Measurements from ENCODE around the gene VPS33B. TPM values are rescaled to one million over a fixed set of nuclear protein-coding genes. Genes with fewer than 3 reads are reported as not detected.
"Not testable (repeated sequence)": the region's sequence is repeated elsewhere in the genome, so short reads cannot be mapped to it uniquely, and the experiment has no call there.

The VPS33B gene
- total RNA-seq, 1 donor from 2014 or later = 10.5 TPM

GRCh38 chr15:91023720-91024119 lies 1.3 kb upstream of the VPS33B start:
- Histone ChIP-seq H3K4me3 (ENCODE audit: low read depth, low read length) (no peak overlapping the region), H3K36me3 (ENCODE audit: control insufficient read depth, insufficient read depth, low read length) (no peaks in the 10 kb centered on the region), H3K27me3 (ENCODE audit: control insufficient read depth, insufficient read depth, low read length) (no peaks in the 10 kb centered on the region)
- no peak for DNase-seq (ENCODE audit: low read depth)
- FAIRE-seq = no peak
- no peak for TF ChIP-seq CTCF (IDR thresholded peaks at IDR 0.05; ENCODE audit: insufficient read depth, low read length, severe bottlenecking)

GRCh38 chr15:91022832-91023129 lies 387 bp upstream of the VPS33B start:
- no peak for TF ChIP-seq CTCF (IDR thresholded peaks at IDR 0.05; ENCODE audit: insufficient read depth, low read length, severe bottlenecking)
- Histone ChIP-seq H3K36me3 (ENCODE audit: control insufficient read depth, insufficient read depth, low read length) (peaks cover 1% of the 10 kb centered on the region), H3K4me3 (ENCODE audit: low read depth, low read length) (peak overlapping the region; percentile 73), H3K27me3 (ENCODE audit: control insufficient read depth, insufficient read depth, low read length) (no peaks in the 10 kb centered on the region)
- no peak for FAIRE-seq
- no peak for DNase-seq (ENCODE audit: low read depth)

- FAIRE-seq (no peak), DNase-seq (ENCODE audit: low read depth) (peak; percentile 67)
- peak overlapping the region; percentile 73 for H3K4me3 ChIP-seq (ENCODE audit: low read depth, low read length)
- TF ChIP-seq CTCF (IDR thresholded peaks at IDR 0.05; ENCODE audit: insufficient read depth, low read length, severe bottlenecking) = no peak
- no peaks in the 10 kb centered on the region for H3K27me3 ChIP-seq (ENCODE audit: control insufficient read depth, insufficient read depth, low read length)
- peaks cover 3% of the 10 kb centered on the region for H3K36me3 ChIP-seq (ENCODE audit: control insufficient read depth, insufficient read depth, low read length)
Observed at GRCh38 chr15:91021516-91022074, 799 bp downstream of the VPS33B start.

- no peak for TF ChIP-seq CTCF (IDR thresholded peaks at IDR 0.05; ENCODE audit: insufficient read depth, low read length, severe bottlenecking)
- peaks cover 13% of the 10 kb centered on the region for H3K36me3 ChIP-seq (ENCODE audit: control insufficient read depth, insufficient read depth, low read length)
- no peak for FAIRE-seq
- no peaks in the 10 kb centered on the region for H3K27me3 ChIP-seq (ENCODE audit: control insufficient read depth, insufficient read depth, low read length)
- no peak overlapping the region for H3K4me3 ChIP-seq (ENCODE audit: low read depth, low read length)
- no peak for DNase-seq (ENCODE audit: low read depth)
Observed at GRCh38 chr15:91018158-91018557, 4.2 kb downstream of the VPS33B start.

GRCh38 chr15:91017716-91018115 lies 4.7 kb downstream of the VPS33B start:
- no peak for TF ChIP-seq CTCF (IDR thresholded peaks at IDR 0.05; ENCODE audit: insufficient read depth, low read length, severe bottlenecking)
- Histone ChIP-seq H3K4me3 (ENCODE audit: low read depth, low read length) (no peak overlapping the region), H3K27me3 (ENCODE audit: control insufficient read depth, insufficient read depth, low read length) (no peaks in the 10 kb centered on the region), H3K36me3 (ENCODE audit: control insufficient read depth, insufficient read depth, low read length) (peaks cover 17% of the 10 kb centered on the region)
- FAIRE-seq (no peak), DNase-seq (ENCODE audit: low read depth) (no peak)

- H3K4me3 ChIP-seq (ENCODE audit: low read depth, low read length); FAIRE-seq; DNase-seq (ENCODE audit: low read depth); H3K27me3 ChIP-seq (ENCODE audit: control insufficient read depth, insufficient read depth, low read length): not testable (repeated sequence)
- peaks cover 27% of the 10 kb centered on the region for H3K36me3 ChIP-seq (ENCODE audit: control insufficient read depth, insufficient read depth, low read length)
Observed at GRCh38 chr15:91013701-91014100, 8.7 kb downstream of the VPS33B start.
